Measurements from ENCODE around the gene SARDH. TPM values are rescaled to one million over a fixed set of nuclear protein-coding genes. Genes with fewer than 3 reads are reported as not detected.

Gene SARDH
- total and polyA plus RNA-seq, 9 of the 15 experiments (the other 6 are each of a cell fraction or from before 2014, with no cell fraction given), result 0.14 TPM; not detected in 8

DNA sequence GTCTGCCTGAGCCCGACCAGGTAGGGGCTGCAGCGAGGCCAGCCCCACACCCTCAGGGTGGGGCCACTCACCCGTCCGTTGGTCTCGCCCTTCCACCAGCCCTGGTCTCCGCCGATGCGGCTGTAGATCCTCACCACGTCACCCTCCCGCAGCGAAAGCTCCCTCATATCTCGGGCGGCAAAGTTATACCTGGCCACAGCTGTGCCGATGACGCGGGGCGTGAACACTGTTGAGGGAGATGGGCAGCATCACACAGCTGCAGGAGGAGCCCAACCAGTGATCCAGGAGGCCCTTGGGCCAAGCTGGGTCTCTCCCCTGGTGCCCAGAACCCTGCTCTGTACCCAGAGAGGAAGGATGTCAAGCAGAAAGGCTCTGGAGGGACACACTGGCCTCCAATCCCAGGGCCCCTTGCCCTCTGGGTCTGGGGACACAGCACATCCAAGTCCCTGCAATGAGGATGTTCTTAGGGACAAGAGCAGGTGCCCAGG, 30.3 kb upstream of the SARDH start:
- no TSS peak for BruUV-seq (replicated peaks)
- Histone ChIP-seq H3K27ac (ENCODE audit: extremely low read depth, low read depth, low read length) (no peak overlapping the region), H3K27me3 (ENCODE audit: control insufficient read depth in 2 of 2, insufficient read depth in 2 of 2, low read length in 2 of 2) (no peaks in the 10 kb centered on the region; a peak in 2 of 5 replicates), H3K36me3 (ENCODE audit: control insufficient read depth, insufficient read depth, low read length) (no peaks in the 10 kb centered on the region), H3K4me1 (replicated peaks in 1 of 2; ENCODE audit: control insufficient read depth in 2 of 2, insufficient read depth in 2 of 2, low read length in 2 of 2) (no peaks in the 10 kb centered on the region), H3K4me2 (ENCODE audit: insufficient read depth, low read length) (no peak overlapping the region), H3K79me2 (ENCODE audit: control insufficient read depth, insufficient read depth, low read length) (no peaks in the 10 kb centered on the region), H4K20me1 (replicated peaks; ENCODE audit: control insufficient read depth, insufficient read depth, low read length) (no peaks in the 10 kb centered on the region), H3K4me3 (no peak overlapping the region), H3K9me3 (replicated peaks; ENCODE audit: control insufficient read depth, insufficient read depth, low read depth, low read length) (no peaks in the 10 kb centered on the region), H2AFZ (ENCODE audit: low read depth, low read length) (no peak overlapping the region), H3K9ac (ENCODE audit: insufficient read depth in 1 of 2, low read depth in 2 of 2, low read length in 2 of 2) (no peak overlapping the region), H3K9me1 (ENCODE audit: control insufficient read depth, insufficient read depth, low read length) (no peaks in the 10 kb centered on the region)
- POLR2A ChIA-PET, result no interaction called here
- intact Hi-C loops (cut with micrococcal nuclease) (no loop called here), in situ Hi-C loops (cut with MboI) (no loop called here)
- CTCF ChIA-PET (ENCODE audit: low intra/inter-chr PET ratio), result no interaction called here
- ATAC-seq (no peak), FAIRE-seq (no peak), DNase-seq (ENCODE audit: extremely low read depth in 1 of 4, low spot score in 3 of 4) (no peak)
- WGBS (ENCODE audit: insufficient coverage, low coverage, missing lambda C conversion rate), result 0% methylated on average over 17 of the region's 17 CpGs
- TF ChIP-seq ZNF23 (CRISPR knock-in tag; IDR thresholded peaks at IDR 0.05) (no peak), THRAP3 (IDR thresholded peaks at IDR 0.05; ENCODE audit: borderline replicate concordance) (no peak), POLR2B (IDR thresholded peaks at IDR 0.05; ENCODE audit: low read depth, partially characterized antibody) (no peak), TEAD2 (tag; IDR thresholded peaks at IDR 0.05) (no peak), TCF7L2 (IDR thresholded peaks at IDR 0.05; ENCODE audit: low read depth, low read length) (no peak), RBM22 (IDR thresholded peaks at IDR 0.05; ENCODE audit: low read depth, low read length, poor library complexity, severe bottlenecking) (no peak), HDAC8 (tag; IDR thresholded peaks at IDR 0.05) (no peak), KAT8 (IDR thresholded peaks at IDR 0.05; ENCODE audit: low read depth) (no peak), NR2F6 (CRISPR knock-in tag; IDR thresholded peaks at IDR 0.05) (no peak), SAP30 (IDR thresholded peaks at IDR 0.05; ENCODE audit: borderline replicate concordance, insufficient read depth, low read depth, low read length, poor library complexity, severe bottlenecking) (no peak), POLR2AphosphoS5 (IDR thresholded peaks at IDR 0.05; ENCODE audit: control insufficient read depth, insufficient read depth, low read depth, low read length) (no peak), ZNF316 (IDR thresholded peaks at IDR 0.05) (no peak)
- TF ChIP-seq, protein P1, sequence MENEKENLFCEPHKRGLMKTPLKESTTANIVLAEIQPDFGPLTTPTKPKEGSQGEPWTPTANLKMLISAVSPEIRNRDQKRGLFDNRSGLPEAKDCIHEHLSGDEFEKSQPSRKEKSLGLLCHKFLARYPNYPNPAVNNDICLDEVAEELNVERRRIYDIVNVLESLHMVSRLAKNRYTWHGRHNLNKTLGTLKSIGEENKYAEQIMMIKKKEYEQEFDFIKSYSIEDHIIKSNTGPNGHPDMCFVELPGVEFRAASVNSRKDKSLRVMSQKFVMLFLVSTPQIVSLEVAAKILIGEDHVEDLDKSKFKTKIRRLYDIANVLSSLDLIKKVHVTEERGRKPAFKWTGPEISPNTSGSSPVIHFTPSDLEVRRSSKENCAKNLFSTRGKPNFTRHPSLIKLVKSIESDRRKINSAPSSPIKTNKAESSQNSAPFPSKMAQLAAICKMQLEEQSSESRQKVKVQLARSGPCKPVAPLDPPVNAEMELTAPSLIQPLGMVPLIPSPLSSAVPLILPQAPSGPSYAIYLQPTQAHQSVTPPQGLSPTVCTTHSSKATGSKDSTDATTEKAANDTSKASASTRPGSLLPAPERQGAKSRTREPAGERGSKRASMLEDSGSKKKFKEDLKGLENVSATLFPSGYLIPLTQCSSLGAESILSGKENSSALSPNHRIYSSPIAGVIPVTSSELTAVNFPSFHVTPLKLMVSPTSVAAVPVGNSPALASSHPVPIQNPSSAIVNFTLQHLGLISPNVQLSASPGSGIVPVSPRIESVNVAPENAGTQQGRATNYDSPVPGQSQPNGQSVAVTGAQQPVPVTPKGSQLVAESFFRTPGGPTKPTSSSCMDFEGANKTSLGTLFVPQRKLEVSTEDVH (IDR thresholded peaks at IDR 0.05; ENCODE audit: low read depth, partially characterized antibody), result no peak
- TF ChIP-seq, protein P2, sequence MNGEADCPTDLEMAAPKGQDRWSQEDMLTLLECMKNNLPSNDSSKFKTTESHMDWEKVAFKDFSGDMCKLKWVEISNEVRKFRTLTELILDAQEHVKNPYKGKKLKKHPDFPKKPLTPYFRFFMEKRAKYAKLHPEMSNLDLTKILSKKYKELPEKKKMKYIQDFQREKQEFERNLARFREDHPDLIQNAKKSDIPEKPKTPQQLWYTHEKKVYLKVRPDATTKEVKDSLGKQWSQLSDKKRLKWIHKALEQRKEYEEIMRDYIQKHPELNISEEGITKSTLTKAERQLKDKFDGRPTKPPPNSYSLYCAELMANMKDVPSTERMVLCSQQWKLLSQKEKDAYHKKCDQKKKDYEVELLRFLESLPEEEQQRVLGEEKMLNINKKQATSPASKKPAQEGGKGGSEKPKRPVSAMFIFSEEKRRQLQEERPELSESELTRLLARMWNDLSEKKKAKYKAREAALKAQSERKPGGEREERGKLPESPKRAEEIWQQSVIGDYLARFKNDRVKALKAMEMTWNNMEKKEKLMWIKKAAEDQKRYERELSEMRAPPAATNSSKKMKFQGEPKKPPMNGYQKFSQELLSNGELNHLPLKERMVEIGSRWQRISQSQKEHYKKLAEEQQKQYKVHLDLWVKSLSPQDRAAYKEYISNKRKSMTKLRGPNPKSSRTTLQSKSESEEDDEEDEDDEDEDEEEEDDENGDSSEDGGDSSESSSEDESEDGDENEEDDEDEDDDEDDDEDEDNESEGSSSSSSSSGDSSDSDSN (IDR thresholded peaks at IDR 0.05; ENCODE audit: borderline replicate concordance in 1 of 2, low read depth in 2 of 2, low read length in 2 of 2), result no peak
- TF ChIP-seq, protein P3, sequence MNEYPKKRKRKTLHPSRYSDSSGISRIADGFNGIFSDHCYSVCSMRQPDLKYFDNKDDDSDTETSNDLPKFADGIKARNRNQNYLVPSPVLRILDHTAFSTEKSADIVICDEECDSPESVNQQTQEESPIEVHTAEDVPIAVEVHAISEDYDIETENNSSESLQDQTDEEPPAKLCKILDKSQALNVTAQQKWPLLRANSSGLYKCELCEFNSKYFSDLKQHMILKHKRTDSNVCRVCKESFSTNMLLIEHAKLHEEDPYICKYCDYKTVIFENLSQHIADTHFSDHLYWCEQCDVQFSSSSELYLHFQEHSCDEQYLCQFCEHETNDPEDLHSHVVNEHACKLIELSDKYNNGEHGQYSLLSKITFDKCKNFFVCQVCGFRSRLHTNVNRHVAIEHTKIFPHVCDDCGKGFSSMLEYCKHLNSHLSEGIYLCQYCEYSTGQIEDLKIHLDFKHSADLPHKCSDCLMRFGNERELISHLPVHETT (CRISPR knock-in tag; conservative IDR thresholded peaks at IDR 0.05 in 1 of 2, IDR thresholded peaks at IDR 0.05 in 1 of 2), result no peak
